Transverse colon (tissue), 4 donors: ENCODE data around the gene TGIF2.

Experiments used
- CTCF ChIP-seq, 5 experiments: fragments of 200-600 bp in 3 of 5; fragments of 450-650 bp in 2 of 5; sonication (generic) in 3 of 5; IDR thresholded peaks; 1 replicate in 2 of 5; 2 replicates in 3 of 5; pipeline ENCODE4 v1.5.1; 2016 to 2017; ENCODE audit warnings: antibody characterized with exemption in 5 of 5, inconsistent platforms in 3 of 5, mild to moderate bottlenecking in 2 of 5, moderate library complexity in 1 of 5
- EP300 ChIP-seq: sonication (generic); formaldehyde crosslinking; IDR thresholded peaks from one replicate; pipeline ENCODE4 v1.6.1; 2017; ENCODE audit warnings: antibody characterized with exemption, low read depth
- POLR2AphosphoS5 ChIP-seq, 3 donors: sonication (generic); formaldehyde crosslinking; IDR thresholded peaks; one replicate each; pipeline ENCODE4 v1.6.1; 2016; ENCODE audit warnings: antibody characterized with exemption in 3 of 3

GRCh38 chr20:36532822-36533221, 40.6 kb upstream of the TGIF2 start:
- TF ChIP-seq CTCF (IDR thresholded peaks at IDR 0.05) (no peak), EP300 (no peak), POLR2AphosphoS5 (IDR thresholded peaks at IDR 0.05) (no peak)
